HG02884 (cell line): Measurements from ENCODE around the gene RECQL5.

Experiments
- ATAC-seq: cut with Tn5 transposase; IDR thresholded peaks from one replicate; pipeline ENCODE4 v1.9.1; 2021; ENCODE audit warnings: mild to moderate bottlenecking, moderate library complexity; ENCODE audit not compliant: unreplicated experiment

RECQL5 gene

GRCh38 chr17:75619506-75620431, 47.2 kb downstream of the RECQL5 start:
- no peak for ATAC-seq

- ATAC-seq, result no peak
Observed at GRCh38 chr17:75617675-75618074, 49.3 kb downstream of the RECQL5 start.

GRCh38 chr17:75617218-75617617, 49.7 kb downstream of the RECQL5 start:
- no peak for ATAC-seq

- no peak for ATAC-seq
Observed at GRCh38 chr17:75616521-75617122, 50.3 kb downstream of the RECQL5 start.

GRCh38 chr17:75615301-75615700, 51.7 kb downstream of the RECQL5 start:
- ATAC-seq, result no peak

- ATAC-seq, result no peak
Observed at GRCh38 chr17:75614556-75615270, 52.2 kb downstream of the RECQL5 start.

DNA sequence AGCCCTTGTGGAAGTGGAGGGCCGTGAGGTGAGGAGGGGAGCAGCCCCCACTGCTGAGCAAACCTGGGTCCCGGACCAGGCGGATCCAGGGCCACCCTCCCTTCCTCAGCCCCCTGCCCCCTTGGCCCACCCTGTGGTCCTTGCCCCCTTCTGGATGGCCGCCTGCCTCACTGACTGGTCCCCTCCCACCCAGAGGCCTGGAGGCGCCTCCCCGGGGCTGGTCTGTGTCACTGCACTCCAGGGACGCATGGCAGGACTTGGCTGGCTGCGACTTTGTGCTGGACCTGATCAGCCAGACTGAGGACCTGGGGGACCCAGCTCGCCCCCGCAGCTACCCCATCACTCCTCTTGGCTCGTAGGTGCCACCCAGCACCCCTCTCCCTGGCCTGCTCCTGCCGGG, 52.9 kb downstream of the RECQL5 start:
- ATAC-seq, result no peak

- no peak for ATAC-seq
Observed at GRCh38 chr17:75612906-75613626, 53.9 kb downstream of the RECQL5 start.

GRCh38 chr17:75611851-75612429, 55.0 kb downstream of the RECQL5 start:
- ATAC-seq, result no peak

- ATAC-seq, result no peak
Observed at GRCh38 chr17:75610103-75610984, 56.6 kb downstream of the RECQL5 start.

- no peak for ATAC-seq
Observed at GRCh38 chr17:75607086-75607485, 59.9 kb downstream of the RECQL5 start.

GRCh38 chr17:75605790-75606189, 61.2 kb downstream of the RECQL5 start:
- no peak for ATAC-seq

GRCh38 chr17:75604034-75604695, 62.8 kb downstream of the RECQL5 start:
- no peak for ATAC-seq

GRCh38 chr17:75603123-75603522, 63.8 kb downstream of the RECQL5 start:
- ATAC-seq, result no peak

- ATAC-seq, result no peak
Observed at GRCh38 chr17:75602644-75603043, 64.3 kb downstream of the RECQL5 start.

- no peak for ATAC-seq
Observed at GRCh38 chr17:75601057-75601987, 65.6 kb downstream of the RECQL5 start.

- ATAC-seq, result no peak
Observed at GRCh38 chr17:75596320-75597087, 70.5 kb downstream of the RECQL5 start.
